Suprapubic skin (tissue), 4 donors: Measurements from ENCODE around the gene IL7R.

Source experiments
- EP300 ChIP-seq: sonication (generic); formaldehyde crosslinking; IDR thresholded peaks from one replicate; pipeline ENCODE4 v1.6.1; 2017; ENCODE audit warnings: antibody characterized with exemption
- POLR2A ChIP-seq, 2 donors: fragments of 450-650 bp; IDR thresholded peaks; one replicate each; pipeline ENCODE4 v1.6.1; 2017; ENCODE audit warnings: antibody characterized with exemption in 2 of 2, mild to moderate bottlenecking in 2 of 2, moderate library complexity in 2 of 2
- POLR2AphosphoS5 ChIP-seq, 3 donors: sonication (generic); formaldehyde crosslinking; IDR thresholded peaks; one replicate each; pipeline ENCODE4 v1.6.1; 2017; ENCODE audit warnings: antibody characterized with exemption in 3 of 3
- TF ChIP-seq, protein P1 (sequence below), 2 donors: fragments of 200-600 bp in 1 of 2; fragments of 450-650 bp in 1 of 2; sonication (generic) in 1 of 2; IDR thresholded peaks; one replicate each; pipeline ENCODE4 v1.5.1; 2016 to 2019; ENCODE audit warnings: antibody characterized with exemption in 2 of 2, mild to moderate bottlenecking in 1 of 2, moderate library complexity in 1 of 2

DNA sequence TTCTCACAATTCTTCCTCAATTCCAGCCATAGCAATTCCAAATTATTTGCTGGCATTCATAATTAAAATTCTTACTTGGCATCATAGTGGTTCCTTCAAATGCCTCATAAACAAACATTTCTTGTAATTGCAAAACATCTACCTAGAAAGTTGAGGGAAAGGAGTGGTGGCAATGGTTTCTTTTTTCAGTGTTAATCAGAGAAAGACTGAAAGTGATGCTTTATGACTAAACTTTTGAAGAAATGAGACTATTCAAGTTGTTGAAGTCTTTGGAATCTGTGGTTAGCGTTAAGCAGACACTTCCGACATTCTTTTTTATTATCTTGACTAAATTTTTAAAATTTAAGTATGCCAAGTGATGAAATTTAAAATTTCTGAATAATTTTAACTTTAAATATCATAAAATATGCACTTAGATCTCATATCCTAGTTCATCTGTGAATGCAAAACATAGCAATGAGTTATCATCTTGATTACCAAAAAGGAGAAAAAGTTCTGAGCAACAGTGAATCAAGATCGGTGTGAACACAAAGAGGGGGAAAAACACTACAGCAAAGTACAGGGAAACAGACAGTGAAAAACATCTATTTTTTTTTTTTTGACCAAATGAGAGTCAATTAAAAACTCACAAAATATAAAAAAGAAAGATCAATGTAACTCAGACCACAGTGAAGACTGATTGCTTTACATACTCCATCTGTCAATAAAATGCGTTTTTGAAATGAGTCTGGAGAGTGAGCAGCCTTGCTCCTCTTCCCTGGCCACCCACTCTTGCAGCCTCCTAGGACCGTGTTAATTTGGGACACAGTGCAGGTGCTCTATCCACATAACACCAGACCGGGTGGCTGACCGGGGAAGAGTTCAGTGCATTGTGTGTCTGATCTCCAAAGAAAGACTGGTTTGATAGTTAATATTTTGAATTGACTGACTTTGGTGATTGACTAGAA lies 20.6 kb upstream of the IL7R start:
- TF ChIP-seq POLR2A (IDR thresholded peaks at IDR 0.05) (no peak), POLR2AphosphoS5 (IDR thresholded peaks at IDR 0.05) (no peak), EP300 (no peak)
- TF ChIP-seq, protein P1, sequence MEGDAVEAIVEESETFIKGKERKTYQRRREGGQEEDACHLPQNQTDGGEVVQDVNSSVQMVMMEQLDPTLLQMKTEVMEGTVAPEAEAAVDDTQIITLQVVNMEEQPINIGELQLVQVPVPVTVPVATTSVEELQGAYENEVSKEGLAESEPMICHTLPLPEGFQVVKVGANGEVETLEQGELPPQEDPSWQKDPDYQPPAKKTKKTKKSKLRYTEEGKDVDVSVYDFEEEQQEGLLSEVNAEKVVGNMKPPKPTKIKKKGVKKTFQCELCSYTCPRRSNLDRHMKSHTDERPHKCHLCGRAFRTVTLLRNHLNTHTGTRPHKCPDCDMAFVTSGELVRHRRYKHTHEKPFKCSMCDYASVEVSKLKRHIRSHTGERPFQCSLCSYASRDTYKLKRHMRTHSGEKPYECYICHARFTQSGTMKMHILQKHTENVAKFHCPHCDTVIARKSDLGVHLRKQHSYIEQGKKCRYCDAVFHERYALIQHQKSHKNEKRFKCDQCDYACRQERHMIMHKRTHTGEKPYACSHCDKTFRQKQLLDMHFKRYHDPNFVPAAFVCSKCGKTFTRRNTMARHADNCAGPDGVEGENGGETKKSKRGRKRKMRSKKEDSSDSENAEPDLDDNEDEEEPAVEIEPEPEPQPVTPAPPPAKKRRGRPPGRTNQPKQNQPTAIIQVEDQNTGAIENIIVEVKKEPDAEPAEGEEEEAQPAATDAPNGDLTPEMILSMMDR (IDR thresholded peaks at IDR 0.05), result no peak
